Left kidney (tissue), 2 donors: ENCODE results near the gene MAPK10. TPM values are rescaled to one million over a fixed set of nuclear protein-coding genes. Genes with fewer than 3 reads are reported as not detected.
"Not testable (repeated sequence)": the region's sequence is repeated elsewhere in the genome, so short reads cannot be mapped to it uniquely, and the experiment has no call there.

Source experiments
- DNase-seq: peaks from one replicate; pipeline ENCODE4 v3.0.0-alpha.2; 2013
- polyA plus RNA-seq: library from polyadenylated mRNA; unstranded; fragments of 120-200 nt; gene quantifications from one replicate; pipeline ENCODE4 v1.2.1, GENCODE V29; 2013; ENCODE audit not compliant: insufficient read length

MAPK10 gene
- polyA plus RNA-seq, 1 donor, result 89.8 TPM

GRCh38 chr4:86108137-86108536 lies 251.7 kb downstream of the MAPK10 start:
- DNase-seq, result no peak

GRCh38 chr4:86107112-86107511 lies 252.7 kb downstream of the MAPK10 start:
- DNase-seq, result no peak

DNA sequence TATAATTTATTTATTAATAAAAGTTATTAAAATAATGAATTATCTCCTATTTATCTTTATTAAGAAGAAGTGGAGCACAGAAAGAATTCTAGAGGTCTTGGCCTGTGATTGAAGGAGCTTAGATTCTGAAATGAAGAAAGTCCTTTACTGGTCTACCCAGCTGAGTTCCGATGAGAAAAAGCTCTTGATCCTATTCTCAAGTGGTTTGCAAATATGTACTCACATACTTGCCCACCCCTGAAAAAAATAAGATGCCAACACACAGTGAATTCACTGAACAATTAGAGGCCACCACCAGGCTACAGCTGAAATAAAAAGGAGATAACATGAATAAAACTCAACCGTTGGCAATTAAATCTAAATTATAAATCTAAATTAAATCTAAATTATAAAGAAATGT lies 253.4 kb downstream of the MAPK10 start:
- no peak for DNase-seq

GRCh38 chr4:86101841-86102240 lies 258.0 kb downstream of the MAPK10 start:
- DNase-seq, result no peak

- no peak for DNase-seq
Measured at GRCh38 chr4:86101410-86101809, 258.4 kb downstream of the MAPK10 start.

GRCh38 chr4:86100539-86101215 lies 259.2 kb downstream of the MAPK10 start:
- DNase-seq, result no peak

GRCh38 chr4:86099348-86099747 lies 260.5 kb downstream of the MAPK10 start:
- DNase-seq, result no peak

DNA sequence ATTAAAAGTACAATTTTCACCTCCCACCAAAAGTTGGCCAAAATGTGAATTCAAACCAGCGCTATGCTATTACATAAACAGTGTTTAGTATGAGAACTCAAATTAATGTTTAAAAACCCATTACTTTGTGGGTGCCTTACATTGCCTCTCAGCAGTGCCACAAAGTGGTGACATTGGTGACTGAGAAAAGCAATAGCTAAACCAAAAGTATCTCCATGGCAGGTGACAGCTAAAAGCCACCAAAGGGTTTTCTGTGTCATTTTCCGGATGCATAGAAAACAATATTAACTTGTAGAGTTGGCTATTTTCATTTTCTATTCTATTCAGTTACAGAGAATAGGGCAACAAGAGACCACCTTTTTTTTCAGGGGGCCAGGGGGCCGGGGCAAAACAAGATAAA lies 261.2 kb downstream of the MAPK10 start:
- no peak for DNase-seq

- no peak for DNase-seq
Measured at GRCh38 chr4:86096373-86096772, 263.5 kb downstream of the MAPK10 start.

DNA sequence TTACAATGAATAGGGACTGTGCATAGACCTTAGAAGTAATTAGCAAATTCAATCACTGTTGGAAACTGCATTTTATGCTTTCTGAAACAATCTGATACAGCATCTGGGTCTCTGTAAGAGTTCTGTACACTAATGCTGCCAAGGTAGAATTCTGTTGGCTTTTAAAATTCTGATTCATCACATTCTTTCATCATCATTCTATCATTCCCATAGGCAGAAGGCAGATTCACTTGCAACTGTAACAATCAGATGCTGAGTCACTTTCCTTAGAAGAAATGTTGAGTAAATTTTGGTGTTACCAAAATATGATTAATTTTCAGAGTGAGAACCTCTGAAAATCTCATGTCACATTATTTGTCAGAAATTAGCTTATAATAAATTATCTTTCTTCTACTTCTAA lies 267.2 kb downstream of the MAPK10 start:
- no peak for DNase-seq

- no peak for DNase-seq
Measured at GRCh38 chr4:86091201-86091600, 268.7 kb downstream of the MAPK10 start.

DNA sequence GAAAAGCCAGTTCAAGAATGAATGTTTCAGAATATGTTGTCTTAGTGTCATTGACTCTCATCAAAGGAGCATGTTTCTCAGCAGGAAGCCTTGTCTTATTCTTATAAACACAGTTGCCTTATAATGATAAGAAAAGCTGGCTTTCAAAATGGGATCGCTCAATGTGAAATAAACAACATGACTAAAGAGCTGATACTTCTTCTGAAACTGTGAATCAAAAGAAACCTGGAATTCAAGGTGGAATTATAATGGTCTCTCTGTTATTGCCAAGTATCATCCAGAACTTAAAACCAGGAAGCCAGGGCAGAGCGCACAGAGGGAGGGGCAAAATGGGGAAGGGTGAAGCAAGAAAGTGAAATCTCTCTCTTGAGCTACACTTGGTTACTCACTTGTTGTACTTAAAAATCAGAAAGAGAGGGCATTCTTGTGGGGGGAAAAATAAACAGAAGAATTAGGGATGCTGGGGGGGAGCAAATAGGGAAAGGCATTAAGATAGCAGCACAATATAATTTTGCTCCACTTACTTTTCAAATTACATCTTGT lies 270.0 kb downstream of the MAPK10 start:
- no peak for DNase-seq

GRCh38 chr4:86089053-86089452 lies 270.8 kb downstream of the MAPK10 start:
- no peak for DNase-seq

DNA sequence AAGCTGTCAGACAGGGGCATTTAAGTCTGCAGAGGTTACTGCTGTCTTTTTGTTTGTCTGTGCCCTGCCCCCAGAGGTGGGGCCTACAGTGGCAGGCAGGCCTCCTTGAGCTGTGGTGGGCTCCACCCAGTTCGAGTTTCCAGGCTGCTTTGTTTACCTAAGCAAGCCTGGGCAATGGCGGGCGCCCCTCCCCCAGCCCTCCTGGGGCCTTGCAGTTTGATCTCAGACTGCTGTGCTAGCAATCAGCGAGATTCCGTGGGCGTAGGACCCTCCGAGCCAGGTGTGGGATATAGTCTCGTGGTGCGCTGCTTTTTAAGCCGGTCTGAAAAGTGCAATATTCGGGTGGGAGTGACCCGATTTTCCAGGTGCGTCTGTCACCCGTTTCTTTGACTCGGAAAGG lies 284.1 kb downstream of the MAPK10 start:
- DNase-seq, result not testable (repeated sequence)

GRCh38 chr4:86060341-86060740 lies 299.5 kb downstream of the MAPK10 start:
- DNase-seq, result no peak

DNA sequence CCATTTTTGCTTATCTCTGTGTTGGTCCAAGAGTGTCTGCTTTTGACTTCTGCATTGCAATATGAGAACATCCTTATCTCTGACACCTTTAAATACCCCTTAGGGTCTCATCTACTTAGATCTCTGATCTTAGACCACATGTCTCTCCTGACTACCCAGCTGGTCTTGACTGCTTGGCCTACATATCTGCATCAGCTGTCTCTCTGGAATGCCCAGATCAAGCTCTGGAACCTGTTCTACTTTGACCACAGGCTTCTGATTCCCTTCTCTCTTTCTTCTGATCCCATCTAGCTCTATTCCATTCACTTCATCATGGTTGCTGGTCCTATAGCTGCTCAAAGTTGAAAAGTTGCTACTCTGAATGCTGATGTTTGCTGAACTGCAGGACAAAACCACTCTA lies 301.2 kb downstream of the MAPK10 start:
- DNase-seq, result no peak

DNA sequence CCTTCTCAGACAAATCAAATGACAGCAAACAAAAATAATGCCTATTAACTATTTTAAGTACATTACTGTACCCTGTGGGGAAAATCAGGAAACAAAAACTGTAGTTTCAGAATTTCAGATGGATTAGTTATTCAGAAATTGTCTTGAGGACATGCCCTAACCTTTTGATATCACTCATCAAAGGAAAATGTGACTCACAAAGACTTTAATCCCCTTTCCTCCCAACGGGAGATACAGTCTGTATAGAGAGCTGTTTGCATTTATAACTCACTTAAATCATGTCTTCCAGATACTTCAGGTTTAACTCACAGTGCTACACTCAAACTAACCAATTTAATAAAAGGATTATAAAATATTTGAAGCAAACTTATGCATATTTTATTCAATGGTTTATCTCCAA lies 304.0 kb downstream of the MAPK10 start:
- no peak for DNase-seq

DNA sequence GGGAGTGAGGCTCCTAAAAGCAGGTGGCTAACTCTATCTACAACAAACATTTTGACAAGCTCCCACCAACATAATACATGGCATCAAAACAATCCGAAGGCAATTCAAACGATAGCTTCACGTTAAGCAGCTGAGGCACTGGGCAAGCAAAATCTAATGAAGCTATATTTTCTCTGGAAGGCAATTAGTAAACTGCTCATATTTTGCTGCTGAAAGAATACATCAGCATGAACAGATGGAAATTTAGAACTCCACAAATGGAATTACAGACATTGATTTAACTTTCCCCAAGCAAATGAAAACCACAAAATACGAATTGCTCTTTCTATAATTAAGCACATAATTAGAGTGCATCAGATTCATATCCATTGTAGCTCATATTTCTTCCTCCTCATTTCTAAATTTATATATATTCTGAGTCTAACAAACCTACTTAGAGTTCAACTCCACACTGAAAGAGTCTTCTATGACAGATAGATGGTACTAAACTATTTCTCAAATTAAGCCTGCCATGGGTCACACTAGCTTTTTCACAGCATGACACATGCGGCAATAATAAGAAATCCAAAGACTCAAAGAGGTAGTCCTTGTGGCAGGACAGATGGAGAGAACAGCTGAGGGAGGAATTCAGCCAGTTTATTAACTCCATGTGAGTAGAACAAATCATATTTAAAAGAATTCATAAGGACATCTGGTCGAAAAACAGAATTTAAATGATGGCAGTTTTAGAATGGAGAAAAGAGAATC lies 305.4 kb downstream of the MAPK10 start:
- DNase-seq, result no peak

DNA sequence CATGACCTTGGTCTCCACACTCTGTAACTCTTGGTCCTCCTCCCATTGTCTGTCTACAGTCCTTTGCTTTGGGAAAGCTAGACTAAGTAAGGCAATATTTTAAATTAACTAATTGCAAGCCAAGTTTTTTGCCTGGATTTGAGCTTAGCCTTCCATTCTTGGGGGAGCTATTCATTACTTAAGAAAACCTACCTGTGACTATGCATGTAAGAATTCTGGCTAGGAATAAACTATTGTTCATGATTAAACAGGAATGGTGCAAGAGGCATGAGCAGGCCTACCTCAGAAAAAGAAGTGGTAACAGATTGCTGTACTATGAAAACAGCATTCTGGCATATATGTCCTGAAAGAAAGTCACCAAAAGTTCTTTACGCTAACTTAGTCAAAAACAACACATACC lies 309.4 kb downstream of the MAPK10 start:
- DNase-seq, result no peak

DNA sequence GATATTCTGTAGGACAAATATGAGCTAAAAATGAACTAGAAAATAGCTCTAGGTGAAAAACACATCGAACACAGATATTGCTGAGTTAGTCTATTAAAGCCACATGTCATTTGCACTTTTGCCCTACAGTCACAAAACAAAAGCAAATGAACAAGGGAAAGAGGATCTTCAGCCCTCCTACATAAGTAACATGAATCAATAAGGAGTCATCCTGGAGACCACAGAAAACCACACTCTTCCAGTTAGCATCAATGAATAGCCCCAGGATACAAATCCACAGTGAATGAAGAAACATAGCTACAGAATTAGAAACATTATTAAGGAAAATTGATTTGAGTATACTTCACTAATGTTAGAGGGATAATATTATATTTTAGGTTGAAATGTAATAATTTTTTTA lies 311.4 kb downstream of the MAPK10 start:
- no peak for DNase-seq

- DNase-seq, result no peak
Measured at GRCh38 chr4:86044593-86044985, 315.3 kb downstream of the MAPK10 start.

DNA sequence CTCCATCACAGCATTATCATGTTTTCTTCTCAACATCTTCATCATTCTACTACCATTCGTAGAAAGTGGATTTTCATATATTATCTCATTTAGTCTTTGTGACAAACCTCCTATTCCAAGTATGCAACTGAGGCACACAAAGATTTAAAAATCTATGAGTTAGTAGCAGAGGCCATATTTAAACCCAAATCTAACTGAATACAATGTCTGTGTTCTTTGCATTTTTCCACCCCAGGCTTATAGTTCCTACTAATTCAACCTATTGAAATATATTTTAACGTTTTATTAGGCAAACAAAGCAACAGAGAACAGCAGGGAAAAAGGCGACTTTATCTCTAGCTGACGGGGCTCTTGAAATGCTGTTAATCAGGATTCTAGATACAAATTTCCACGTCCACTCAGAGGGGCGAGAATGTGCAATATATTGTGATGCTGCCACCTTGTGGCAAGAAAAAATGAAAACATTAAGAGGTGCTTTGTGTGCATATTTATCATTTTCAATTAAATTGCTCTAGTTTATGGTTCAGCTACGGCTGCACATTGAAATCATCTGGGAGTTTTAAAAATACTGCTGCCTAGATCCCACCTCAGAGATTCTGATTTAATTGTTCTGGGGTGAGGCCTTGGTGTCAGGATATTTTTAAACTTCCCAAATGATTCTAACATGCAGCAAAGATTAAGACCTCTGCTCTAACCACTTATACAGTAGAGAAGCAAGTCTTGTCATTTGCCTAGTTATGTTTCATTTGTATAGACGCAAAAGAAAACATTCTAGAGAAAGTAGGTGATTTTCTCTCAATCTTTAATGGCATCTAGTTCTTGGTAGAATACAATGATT lies 315.9 kb downstream of the MAPK10 start:
- peak; percentile 79 for DNase-seq

DNA sequence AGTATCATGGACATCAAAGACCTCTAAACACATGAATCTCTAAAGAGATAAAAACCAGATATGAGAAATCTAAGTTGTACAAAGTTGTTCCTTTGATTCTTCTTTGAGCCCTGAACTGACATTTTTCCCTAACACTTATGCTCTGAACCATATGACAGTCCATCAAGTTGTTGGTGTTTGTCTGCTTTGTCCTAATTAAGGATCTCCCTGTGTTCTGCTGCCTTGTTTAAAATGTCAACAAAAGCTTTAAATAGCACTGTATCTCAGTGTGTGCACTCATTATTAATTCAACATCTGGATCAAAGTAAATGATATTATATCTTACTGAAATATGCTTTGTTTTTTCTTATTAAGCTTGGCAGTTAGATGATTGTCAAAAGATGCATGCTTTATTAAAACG lies 321.8 kb downstream of the MAPK10 start:
- no peak for DNase-seq
